GM12878 (cell line): Measurements from ENCODE around the gene CSRP2. TPM values are rescaled to one million over a fixed set of nuclear protein-coding genes. Genes with fewer than 3 reads are reported as not detected.

Experiments
- ATAC-seq: fragments of 200-7000 bp; cut with Tn5 transposase; 3 replicates; pipeline ENCODE4 v1.9.1; 2020; ENCODE audit warnings: mild to moderate bottlenecking, moderate library complexity
- BruUV-seq: library from RNA; stranded (reverse); fragments of 400-500 nt; replicated peaks from 2 replicates; lab custom pipeline; 2021; lab: Mats Ljungman, UMichigan
- CTCF ChIA-PET: fragments of 300-600 bp; sonication (Branson Sonifier 250); formaldehyde crosslinking; extraction: SDS; loops from one replicate; lab custom pipeline; 2021; ENCODE audit warnings: inconsistent platforms; lab: Yijun Ruan, JAX
- POLR2A ChIA-PET: fragments of 350-600 bp; formaldehyde crosslinking; extraction: SDS; loops from one replicate; lab custom pipeline; 2021; ENCODE audit warnings: inconsistent platforms; lab: Charles Lee
- RAD21 ChIA-PET: fragments of 300-600 bp; sonication (Branson Sonifier 250); formaldehyde crosslinking; loops from one replicate; lab custom pipeline; 2023; ENCODE audit warnings: antibody characterized with exemption; ENCODE audit not compliant: unreplicated experiment; lab: Charles Lee
- SMC1A ChIA-PET: fragments of 300-600 bp; sonication (Branson Sonifier 250); formaldehyde crosslinking; loops from one replicate; lab custom pipeline; 2023; ENCODE audit not compliant: unreplicated experiment, uncharacterized antibody; lab: Charles Lee
- DNase-seq: peaks from one replicate; pipeline ENCODE4 v3.0.0-alpha.2; 2011; ENCODE audit warnings: low read depth, low spot score
- FAIRE-seq: peaks from 3 replicates; lab custom pipeline; 2011; peaks lifted over from hg19 to GRCh38; lab: Jason Lieb, UNC
- H2AFZ ChIP-seq: 2 replicates; pipeline ENCODE4 v1.6.0; 2011; ENCODE audit warnings: low read depth, low read length, control low read depth; ENCODE audit not compliant: control insufficient read depth
- H3K27ac ChIP-seq: 2 replicates; pipeline ENCODE4 v1.5.1; 2011; ENCODE audit warnings: control low read depth; ENCODE audit not compliant: control insufficient read depth, insufficient read depth
- H3K27me3 ChIP-seq, 2 experiments: replicated peaks in 1 of 2; 2 replicates each; pipeline versions ENCODE4 v1.6.0 to v1.6.1; 2011; ENCODE audit warnings: low read length in 1 of 2; ENCODE audit not compliant: control insufficient read depth in 2 of 2, insufficient read depth in 2 of 2
- H3K36me3 ChIP-seq, 2 experiments: 2 replicates each; pipeline ENCODE4 v1.5.1; 2011; ENCODE audit warnings: low read length in 1 of 2; ENCODE audit not compliant: control insufficient read depth in 2 of 2, insufficient read depth in 2 of 2
- H3K4me1 ChIP-seq: 2 replicates; pipeline ENCODE4 v1.6.1; 2011; ENCODE audit warnings: mild to moderate bottlenecking, low read length, moderate library complexity, mixed read lengths; ENCODE audit not compliant: control insufficient read depth, insufficient read depth
- H3K4me2 ChIP-seq: 2 replicates; pipeline ENCODE4 v1.6.0; 2011; ENCODE audit warnings: control low read depth; ENCODE audit not compliant: control insufficient read depth, insufficient read depth
- H3K4me3 ChIP-seq: fragments of 200-600 bp; sonication (generic); 2 replicates; pipeline ENCODE4 v1.5.1; 2016
- H3K79me2 ChIP-seq: 2 replicates; pipeline ENCODE4 v1.6.0; 2011; ENCODE audit warnings: low read length; ENCODE audit not compliant: control insufficient read depth, insufficient read depth
- H3K9ac ChIP-seq: 2 replicates; pipeline ENCODE4 v1.8.0; 2011; ENCODE audit warnings: low read length, control low read depth, mixed read lengths; ENCODE audit not compliant: control insufficient read depth, insufficient read depth
- H3K9me3 ChIP-seq: replicated peaks from 3 replicates; pipeline ENCODE4 v1.5.1; 2011; ENCODE audit warnings: mild to moderate bottlenecking, low read length; ENCODE audit not compliant: control insufficient read depth, insufficient read depth
- H4K20me1 ChIP-seq: 2 replicates; pipeline ENCODE4 v1.6.0; 2011; ENCODE audit not compliant: control insufficient read depth, insufficient read depth
- BCL3 ChIP-seq: IDR thresholded peaks from 2 replicates; pipeline ENCODE4 v1.6.1; 2011; ENCODE audit warnings: borderline replicate concordance, low read depth, mild to moderate bottlenecking, moderate library complexity, low read length; ENCODE audit not compliant: insufficient read depth, poor library complexity, severe bottlenecking
- CBX3 ChIP-seq: fragments of 200-600 bp; sonication (generic); IDR thresholded peaks from 2 replicates; pipeline ENCODE4 v1.6.1; 2016; ENCODE audit warnings: low read depth, borderline replicate concordance
- NFYB ChIP-seq: IDR thresholded peaks from 2 replicates; pipeline ENCODE4 v1.6.1; 2011; ENCODE audit warnings: low read depth, mild to moderate bottlenecking, low read length, improper control_type of control experiment, moderate library complexity; ENCODE audit not compliant: insufficient read depth
- POLR2AphosphoS2 ChIP-seq: IDR thresholded peaks from 2 replicates; pipeline ENCODE4 v1.6.1; 2011; ENCODE audit warnings: low read depth, mild to moderate bottlenecking, low read length, improper control_type of control experiment, moderate library complexity
- WGBS: methylation state at CpG from one replicate; pipeline ENCODE4 v1.1.6; 2016; ENCODE audit warnings: low lambda C conversion rate; ENCODE audit not compliant: insufficient replicate concordance, insufficient coverage; ENCODE audit errors: missing lambda C conversion rate; 5-methylcytosine and 5-hydroxymethylcytosine counted together
- in situ Hi-C: fragments of 300-500 bp; cut with MboI; formaldehyde crosslinking; loops from 9 replicates; pipeline ENCODE4 v1.14.3; 2018; ENCODE audit warnings: mixed read lengths
- intact Hi-C: fragments of 100-400 bp; cut with micrococcal nuclease; formaldehyde crosslinking; loops from one replicate; pipeline ENCODE4 v1.14.2; 2022; ENCODE audit not compliant: unreplicated experiment
- polyA plus RNA-seq, 11 experiments: library from polyadenylated mRNA; depleted of rRNA in 4 of 11; unstranded in 6 of 11; stranded (reverse) in 5 of 11; fragments of >200 nt; fragmentation: Nextera tagmentation in 4 of 11; fragmentation: Illumina TruSeq in 1 of 11; extraction: Ambion mirVana in 4 of 11; extraction: Trizol in 1 of 11; gene quantifications; 1 replicate in 1 of 11; 2 replicates in 10 of 11; pipeline versions ENCODE4 v1.2.1 to v1.2.3, GENCODE V29; 2011 to 2016; ENCODE audit warnings: inconsistent platforms in 2 of 11, missing spikeins in 2 of 11, low read depth in 1 of 11
- total RNA-seq, 4 experiments: library from RNA; depleted of rRNA in 3 of 4; stranded (reverse); fragments of >200 nt in 3 of 4; fragmentation: Illumina TruSeq in 1 of 4; extraction: Trizol in 1 of 4; gene quantifications; 2 replicates each; pipeline versions ENCODE4 v1.2.1 to v1.2.3, GENCODE V29; 2013 to 2021
- TF ChIP-seq, protein P1 (sequence below): IDR thresholded peaks from 2 replicates; pipeline ENCODE4 v1.6.1; 2011; ENCODE audit warnings: mild to moderate bottlenecking, low read depth, low read length, moderate library complexity; ENCODE audit not compliant: insufficient replicate concordance
- TF ChIP-seq, protein P2 (sequence below): IDR thresholded peaks from 2 replicates; pipeline ENCODE4 v1.6.1; 2012; ENCODE audit warnings: mild to moderate bottlenecking, low read depth, low read length

The CSRP2 gene
- total and polyA plus RNA-seq, 10 of the 15 experiments (the other 5 are each of a cell fraction or from before 2014, with no cell fraction given), result 0.08 to 1.6 (median 0.52) TPM

GRCh38 chr12:76848132-76848531, 30.7 kb downstream of the CSRP2 start:
- FAIRE-seq (no peak), DNase-seq (no peak), ATAC-seq (no peak)
- Histone ChIP-seq H4K20me1 (no peaks in the 10 kb centered on the region), H3K9ac (no peak overlapping the region), H3K27me3 (no peaks in the 10 kb centered on the region), H3K27ac (no peak overlapping the region), H3K4me1 (no peaks in the 10 kb centered on the region), H3K9me3 (no peaks in the 10 kb centered on the region), H2AFZ (no peak overlapping the region), H3K4me3 (no peak overlapping the region), H3K36me3 (no peaks in the 10 kb centered on the region; a peak in 2 of 4 replicates), H3K79me2 (no peaks in the 10 kb centered on the region), H3K4me2 (no peak overlapping the region)
- POLR2A ChIA-PET, result no interaction called here
- no TSS peak for BruUV-seq
- 98% methylated on average over 2 of the region's 2 CpGs for WGBS
- CTCF ChIA-PET, result interaction anchor here (1.7 kb wide), 1 partner anchor 11 kb away, joined by 4 read pairs; no protein-coding TSS in a partner anchor
- SMC1A ChIA-PET, result interaction anchor here (1.7 kb wide), 1 partner anchor 13 kb away, joined by 6 read pairs; no protein-coding TSS in a partner anchor
- in situ Hi-C loops (no loop called here), intact Hi-C loops (no loop called here)
- RAD21 ChIA-PET, result no interaction called here
- TF ChIP-seq NFYB (no peak), POLR2AphosphoS2 (no peak), CBX3 (no peak), BCL3 (peak; percentile 51)
- TF ChIP-seq, protein P1, sequence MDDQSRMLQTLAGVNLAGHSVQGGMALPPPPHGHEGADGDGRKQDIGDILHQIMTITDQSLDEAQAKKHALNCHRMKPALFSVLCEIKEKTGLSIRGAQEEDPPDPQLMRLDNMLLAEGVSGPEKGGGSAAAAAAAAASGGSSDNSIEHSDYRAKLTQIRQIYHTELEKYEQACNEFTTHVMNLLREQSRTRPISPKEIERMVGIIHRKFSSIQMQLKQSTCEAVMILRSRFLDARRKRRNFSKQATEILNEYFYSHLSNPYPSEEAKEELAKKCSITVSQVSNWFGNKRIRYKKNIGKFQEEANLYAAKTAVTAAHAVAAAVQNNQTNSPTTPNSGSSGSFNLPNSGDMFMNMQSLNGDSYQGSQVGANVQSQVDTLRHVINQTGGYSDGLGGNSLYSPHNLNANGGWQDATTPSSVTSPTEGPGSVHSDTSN, result no peak
- TF ChIP-seq, protein P2, sequence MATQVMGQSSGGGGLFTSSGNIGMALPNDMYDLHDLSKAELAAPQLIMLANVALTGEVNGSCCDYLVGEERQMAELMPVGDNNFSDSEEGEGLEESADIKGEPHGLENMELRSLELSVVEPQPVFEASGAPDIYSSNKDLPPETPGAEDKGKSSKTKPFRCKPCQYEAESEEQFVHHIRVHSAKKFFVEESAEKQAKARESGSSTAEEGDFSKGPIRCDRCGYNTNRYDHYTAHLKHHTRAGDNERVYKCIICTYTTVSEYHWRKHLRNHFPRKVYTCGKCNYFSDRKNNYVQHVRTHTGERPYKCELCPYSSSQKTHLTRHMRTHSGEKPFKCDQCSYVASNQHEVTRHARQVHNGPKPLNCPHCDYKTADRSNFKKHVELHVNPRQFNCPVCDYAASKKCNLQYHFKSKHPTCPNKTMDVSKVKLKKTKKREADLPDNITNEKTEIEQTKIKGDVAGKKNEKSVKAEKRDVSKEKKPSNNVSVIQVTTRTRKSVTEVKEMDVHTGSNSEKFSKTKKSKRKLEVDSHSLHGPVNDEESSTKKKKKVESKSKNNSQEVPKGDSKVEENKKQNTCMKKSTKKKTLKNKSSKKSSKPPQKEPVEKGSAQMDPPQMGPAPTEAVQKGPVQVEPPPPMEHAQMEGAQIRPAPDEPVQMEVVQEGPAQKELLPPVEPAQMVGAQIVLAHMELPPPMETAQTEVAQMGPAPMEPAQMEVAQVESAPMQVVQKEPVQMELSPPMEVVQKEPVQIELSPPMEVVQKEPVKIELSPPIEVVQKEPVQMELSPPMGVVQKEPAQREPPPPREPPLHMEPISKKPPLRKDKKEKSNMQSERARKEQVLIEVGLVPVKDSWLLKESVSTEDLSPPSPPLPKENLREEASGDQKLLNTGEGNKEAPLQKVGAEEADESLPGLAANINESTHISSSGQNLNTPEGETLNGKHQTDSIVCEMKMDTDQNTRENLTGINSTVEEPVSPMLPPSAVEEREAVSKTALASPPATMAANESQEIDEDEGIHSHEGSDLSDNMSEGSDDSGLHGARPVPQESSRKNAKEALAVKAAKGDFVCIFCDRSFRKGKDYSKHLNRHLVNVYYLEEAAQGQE, result no peak
